Uterus (tissue), 2 donors: ENCODE measurements around the gene CXCR5.

Experiments
- POLR2A ChIP-seq, 2 donors: fragments of 450-650 bp; IDR thresholded peaks; one replicate each; pipeline ENCODE4 v1.6.1; 2016; ENCODE audit warnings: antibody characterized with exemption in 2 of 2, mild to moderate bottlenecking in 1 of 2, moderate library complexity in 1 of 2
- TF ChIP-seq, protein P1 (sequence below), 4 experiments: fragments of 200-600 bp in 2 of 4; fragments of 450-650 bp in 2 of 4; sonication (generic) in 2 of 4; IDR thresholded peaks; one replicate each; pipeline ENCODE4 v1.5.1; 2016 to 2019; ENCODE audit warnings: antibody characterized with exemption in 4 of 4, mild to moderate bottlenecking in 2 of 4, moderate library complexity in 1 of 4

GRCh38 chr11:118924591-118925585 lies 41.2 kb downstream of the CXCR5 start:
- TF ChIP-seq, protein P1, sequence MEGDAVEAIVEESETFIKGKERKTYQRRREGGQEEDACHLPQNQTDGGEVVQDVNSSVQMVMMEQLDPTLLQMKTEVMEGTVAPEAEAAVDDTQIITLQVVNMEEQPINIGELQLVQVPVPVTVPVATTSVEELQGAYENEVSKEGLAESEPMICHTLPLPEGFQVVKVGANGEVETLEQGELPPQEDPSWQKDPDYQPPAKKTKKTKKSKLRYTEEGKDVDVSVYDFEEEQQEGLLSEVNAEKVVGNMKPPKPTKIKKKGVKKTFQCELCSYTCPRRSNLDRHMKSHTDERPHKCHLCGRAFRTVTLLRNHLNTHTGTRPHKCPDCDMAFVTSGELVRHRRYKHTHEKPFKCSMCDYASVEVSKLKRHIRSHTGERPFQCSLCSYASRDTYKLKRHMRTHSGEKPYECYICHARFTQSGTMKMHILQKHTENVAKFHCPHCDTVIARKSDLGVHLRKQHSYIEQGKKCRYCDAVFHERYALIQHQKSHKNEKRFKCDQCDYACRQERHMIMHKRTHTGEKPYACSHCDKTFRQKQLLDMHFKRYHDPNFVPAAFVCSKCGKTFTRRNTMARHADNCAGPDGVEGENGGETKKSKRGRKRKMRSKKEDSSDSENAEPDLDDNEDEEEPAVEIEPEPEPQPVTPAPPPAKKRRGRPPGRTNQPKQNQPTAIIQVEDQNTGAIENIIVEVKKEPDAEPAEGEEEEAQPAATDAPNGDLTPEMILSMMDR (IDR thresholded peaks at IDR 0.05), result no peak
- no peak for TF ChIP-seq POLR2A (IDR thresholded peaks at IDR 0.05)
